Measurements from ENCODE around the gene PRICKLE4. TPM values are rescaled to one million over a fixed set of nuclear protein-coding genes. Genes with fewer than 3 reads are reported as not detected.

Gene PRICKLE4
- total RNA-seq, 1 donor = not detected

- no peak overlapping the region for H3K4me2 ChIP-seq (ENCODE audit: insufficient read depth, low read length)
- peaks cover 6% of the 10 kb centered on the region for H4K20me1 ChIP-seq (ENCODE audit: insufficient read depth, low read length)
- DNase-seq (ENCODE audit: insufficient read length, low spot score, missing footprints) = no peak
- H3K4me1 ChIP-seq (ENCODE audit: insufficient read depth, low read length) = no peaks in the 10 kb centered on the region
- H3K4me3 ChIP-seq (ENCODE audit: insufficient read depth, low read length) = no peak overlapping the region
- no peak overlapping the region for H3K27ac ChIP-seq (ENCODE audit: low read depth, low read length)
- peaks cover 17% of the 10 kb centered on the region for H3K36me3 ChIP-seq (ENCODE audit: insufficient read depth, low read length)
- no peaks in the 10 kb centered on the region for H3K9me3 ChIP-seq (ENCODE audit: low read depth, low read length)
- no peak for TF ChIP-seq CTCF (IDR thresholded peaks at IDR 0.05; ENCODE audit: extremely low read depth, low read depth, low read length)
- no peaks in the 10 kb centered on the region for H3K79me2 ChIP-seq (ENCODE audit: insufficient read depth, low read length)
- no peak overlapping the region for H2AFZ ChIP-seq (ENCODE audit: low read length)
- H3K27me3 ChIP-seq (ENCODE audit: insufficient read depth, low read length) = no peaks in the 10 kb centered on the region
These were observed 15.9 kb downstream of the PRICKLE4 start for GRCh38 chr6:41796474-41796873.

GRCh38 chr6:41798901-41799558 lies 18.4 kb downstream of the PRICKLE4 start:
- Histone ChIP-seq H3K4me1 (ENCODE audit: insufficient read depth, low read length) (no peaks in the 10 kb centered on the region), H3K27ac (ENCODE audit: low read depth, low read length) (no peak overlapping the region), H3K4me3 (ENCODE audit: insufficient read depth, low read length) (no peak overlapping the region), H4K20me1 (ENCODE audit: insufficient read depth, low read length) (peaks cover 6% of the 10 kb centered on the region), H3K9me3 (ENCODE audit: low read depth, low read length) (no peaks in the 10 kb centered on the region), H3K79me2 (ENCODE audit: insufficient read depth, low read length) (no peaks in the 10 kb centered on the region), H3K27me3 (ENCODE audit: insufficient read depth, low read length) (no peaks in the 10 kb centered on the region), H2AFZ (ENCODE audit: low read length) (no peak overlapping the region), H3K4me2 (ENCODE audit: insufficient read depth, low read length) (no peak overlapping the region), H3K36me3 (ENCODE audit: insufficient read depth, low read length) (peaks cover 6% of the 10 kb centered on the region)
- TF ChIP-seq CTCF (IDR thresholded peaks at IDR 0.05; ENCODE audit: extremely low read depth, low read depth, low read length) = no peak
- DNase-seq (ENCODE audit: insufficient read length, low spot score, missing footprints) = no peak

GRCh38 chr6:41799559-41799911 lies 19.0 kb downstream of the PRICKLE4 start:
- no peaks in the 10 kb centered on the region for H3K9me3 ChIP-seq (ENCODE audit: low read depth, low read length)
- no peaks in the 10 kb centered on the region for H3K79me2 ChIP-seq (ENCODE audit: insufficient read depth, low read length)
- no peaks in the 10 kb centered on the region for H3K4me1 ChIP-seq (ENCODE audit: insufficient read depth, low read length)
- no peak overlapping the region for H3K27ac ChIP-seq (ENCODE audit: low read depth, low read length)
- no peak overlapping the region for H2AFZ ChIP-seq (ENCODE audit: low read length)
- no peak for TF ChIP-seq CTCF (IDR thresholded peaks at IDR 0.05; ENCODE audit: extremely low read depth, low read depth, low read length)
- peaks cover 6% of the 10 kb centered on the region for H3K36me3 ChIP-seq (ENCODE audit: insufficient read depth, low read length)
- H3K27me3 ChIP-seq (ENCODE audit: insufficient read depth, low read length) = no peaks in the 10 kb centered on the region
- peaks cover 6% of the 10 kb centered on the region for H4K20me1 ChIP-seq (ENCODE audit: insufficient read depth, low read length)
- no peak for DNase-seq (ENCODE audit: insufficient read length, low spot score, missing footprints)
- no peak overlapping the region for H3K4me3 ChIP-seq (ENCODE audit: insufficient read depth, low read length)
- no peak overlapping the region for H3K4me2 ChIP-seq (ENCODE audit: insufficient read depth, low read length)

- H4K20me1 ChIP-seq (ENCODE audit: insufficient read depth, low read length) = peaks cover 6% of the 10 kb centered on the region
- no peaks in the 10 kb centered on the region for H3K4me1 ChIP-seq (ENCODE audit: insufficient read depth, low read length)
- H3K27me3 ChIP-seq (ENCODE audit: insufficient read depth, low read length) = no peaks in the 10 kb centered on the region
- DNase-seq (ENCODE audit: insufficient read length, low spot score, missing footprints) = peak; percentile 58
- no peak overlapping the region for H3K27ac ChIP-seq (ENCODE audit: low read depth, low read length)
- no peak overlapping the region for H3K4me2 ChIP-seq (ENCODE audit: insufficient read depth, low read length)
- H3K4me3 ChIP-seq (ENCODE audit: insufficient read depth, low read length) = no peak overlapping the region
- peaks cover 11% of the 10 kb centered on the region for H3K36me3 ChIP-seq (ENCODE audit: insufficient read depth, low read length)
- no peak overlapping the region for H2AFZ ChIP-seq (ENCODE audit: low read length)
- H3K79me2 ChIP-seq (ENCODE audit: insufficient read depth, low read length) = no peaks in the 10 kb centered on the region
- H3K9me3 ChIP-seq (ENCODE audit: low read depth, low read length) = no peaks in the 10 kb centered on the region
- peak; percentile 76 for TF ChIP-seq CTCF (IDR thresholded peaks at IDR 0.05; ENCODE audit: extremely low read depth, low read depth, low read length)
These were observed 20.8 kb downstream of the PRICKLE4 start for GRCh38 chr6:41801380-41801779.
